ENCODE data around the gene FBXL7. TPM values are rescaled to one million over a fixed set of nuclear protein-coding genes. Genes with fewer than 3 reads are reported as not detected.

The FBXL7 gene
- total and polyA plus RNA-seq, 4 donors: 1.9 to 15.5 (median 6.6) TPM

DNA sequence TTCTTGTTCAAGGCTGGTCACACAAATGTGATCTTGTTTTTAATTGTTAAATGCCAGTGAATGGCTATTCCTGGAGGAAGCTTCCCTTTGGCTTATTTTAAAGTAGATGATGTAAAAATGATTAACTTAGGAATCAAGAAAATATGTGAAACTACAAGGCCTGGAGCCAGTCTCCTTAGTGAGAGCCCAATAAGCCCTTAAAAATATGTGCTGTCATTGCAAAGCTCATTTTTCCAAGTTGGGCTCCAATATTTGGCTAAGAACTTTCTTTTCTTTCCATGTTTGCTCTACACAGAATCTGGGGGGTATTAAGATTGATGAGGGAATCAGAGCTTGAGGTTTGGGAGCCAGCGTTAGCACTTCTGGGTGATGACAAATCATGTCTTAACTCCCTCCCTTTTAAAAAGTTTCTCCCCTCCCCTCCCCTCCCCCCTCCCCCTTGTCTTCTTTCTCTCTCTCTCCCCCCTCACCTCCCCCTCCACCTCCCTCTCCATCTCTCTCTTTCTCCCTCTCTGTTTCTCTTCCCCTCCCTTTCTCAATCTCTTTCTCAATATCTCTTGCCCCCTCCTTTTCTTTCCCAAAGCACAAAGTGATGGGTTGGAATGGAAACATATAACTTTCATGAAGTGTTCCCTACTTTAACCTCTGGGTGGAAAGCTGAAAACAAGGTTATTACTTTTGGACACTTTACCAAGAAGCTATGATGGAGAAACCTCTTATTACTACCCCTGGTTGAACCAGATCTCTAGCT, 86.0 kb downstream of the FBXL7 start:
- Histone ChIP-seq H3K4me1 (ENCODE audit: control insufficient read depth in 5 of 5, insufficient read depth in 5 of 5, low read length in 5 of 5) (peaks cover 0 to 10% (median 0%) of the 10 kb centered on the region in 5 donors), H3K27me3 (ENCODE audit: control insufficient read depth in 3 of 3, insufficient read depth in 3 of 3, low read length in 2 of 3) (no peaks in the 10 kb centered on the region), H3K9ac (ENCODE audit: insufficient read depth in 1 of 2, low read length in 2 of 2) (no peak overlapping the region), H3K27ac (ENCODE audit: low read depth in 1 of 2, low read length in 1 of 2) (no peak overlapping the region), H3K36me3 (ENCODE audit: control insufficient read depth in 4 of 4, insufficient read depth in 4 of 4, low read length in 4 of 4) (peaks cover 0 to 9% (median 0%) of the 10 kb centered on the region in 4 donors), H3K9me3 (ENCODE audit: control insufficient read depth in 4 of 4, insufficient read depth in 3 of 4, low read length in 3 of 4) (peaks cover 0 to 4% (median 0%) of the 10 kb centered on the region in 4 donors), H3K4me3 (no peak overlapping the region)
- DNase-seq: peak in 2 of 3 donors; percentile 38 to 72
- no peak for ATAC-seq (ENCODE audit: insufficient read depth, low FRiP score)
- TF ChIP-seq, protein P1, sequence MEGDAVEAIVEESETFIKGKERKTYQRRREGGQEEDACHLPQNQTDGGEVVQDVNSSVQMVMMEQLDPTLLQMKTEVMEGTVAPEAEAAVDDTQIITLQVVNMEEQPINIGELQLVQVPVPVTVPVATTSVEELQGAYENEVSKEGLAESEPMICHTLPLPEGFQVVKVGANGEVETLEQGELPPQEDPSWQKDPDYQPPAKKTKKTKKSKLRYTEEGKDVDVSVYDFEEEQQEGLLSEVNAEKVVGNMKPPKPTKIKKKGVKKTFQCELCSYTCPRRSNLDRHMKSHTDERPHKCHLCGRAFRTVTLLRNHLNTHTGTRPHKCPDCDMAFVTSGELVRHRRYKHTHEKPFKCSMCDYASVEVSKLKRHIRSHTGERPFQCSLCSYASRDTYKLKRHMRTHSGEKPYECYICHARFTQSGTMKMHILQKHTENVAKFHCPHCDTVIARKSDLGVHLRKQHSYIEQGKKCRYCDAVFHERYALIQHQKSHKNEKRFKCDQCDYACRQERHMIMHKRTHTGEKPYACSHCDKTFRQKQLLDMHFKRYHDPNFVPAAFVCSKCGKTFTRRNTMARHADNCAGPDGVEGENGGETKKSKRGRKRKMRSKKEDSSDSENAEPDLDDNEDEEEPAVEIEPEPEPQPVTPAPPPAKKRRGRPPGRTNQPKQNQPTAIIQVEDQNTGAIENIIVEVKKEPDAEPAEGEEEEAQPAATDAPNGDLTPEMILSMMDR (IDR thresholded peaks at IDR 0.05; ENCODE audit: control extremely low read depth, extremely low read depth): no peak
- WGBS, 2 donors: 76 to 86% methylated on average over 1 of the region's 1 CpG

DNA sequence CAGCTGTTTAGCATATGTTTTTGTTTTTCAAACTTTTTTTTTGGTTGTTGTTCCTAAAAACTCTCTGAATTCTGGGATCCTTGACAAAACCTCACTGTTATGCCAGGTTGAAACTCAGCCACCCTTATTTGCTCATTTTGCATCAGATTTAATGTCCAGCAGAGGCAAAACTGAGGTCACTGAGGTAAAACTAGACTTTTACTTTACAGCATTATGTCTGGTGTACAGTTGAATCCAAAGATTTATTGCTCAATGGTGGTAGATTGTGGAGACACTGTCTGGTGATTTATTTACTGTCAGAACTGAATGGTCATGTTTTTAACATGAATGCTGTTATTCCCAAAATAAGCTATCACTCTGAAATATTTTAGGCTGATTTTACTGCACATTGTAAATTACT, 87.9 kb downstream of the FBXL7 start:
- no peak for ATAC-seq (ENCODE audit: insufficient read depth, low FRiP score)
- H3K4me3 ChIP-seq: no peak overlapping the region
- TF ChIP-seq, protein P1 (IDR thresholded peaks at IDR 0.05; ENCODE audit: control extremely low read depth, extremely low read depth): no peak
- peaks cover 0 to 4% (median 0%) of the 10 kb centered on the region in 4 donors for H3K9me3 ChIP-seq (ENCODE audit: control insufficient read depth in 4 of 4, insufficient read depth in 3 of 4, low read length in 3 of 4)
- H3K4me1 ChIP-seq (ENCODE audit: control insufficient read depth in 5 of 5, insufficient read depth in 5 of 5, low read length in 5 of 5): peaks cover 0 to 14% (median 2%) of the 10 kb centered on the region in 5 donors
- H3K27me3 ChIP-seq (ENCODE audit: control insufficient read depth in 3 of 3, insufficient read depth in 3 of 3, low read length in 2 of 3): no peaks in the 10 kb centered on the region
- no peak for DNase-seq
- H3K9ac ChIP-seq (ENCODE audit: insufficient read depth in 1 of 2, low read length in 2 of 2): no peak overlapping the region
- H3K36me3 ChIP-seq (ENCODE audit: control insufficient read depth in 4 of 4, insufficient read depth in 4 of 4, low read length in 4 of 4): peaks cover 0 to 9% (median 0%) of the 10 kb centered on the region in 4 donors
- no peak overlapping the region for H3K27ac ChIP-seq (ENCODE audit: low read depth in 1 of 2, low read length in 1 of 2)

DNA sequence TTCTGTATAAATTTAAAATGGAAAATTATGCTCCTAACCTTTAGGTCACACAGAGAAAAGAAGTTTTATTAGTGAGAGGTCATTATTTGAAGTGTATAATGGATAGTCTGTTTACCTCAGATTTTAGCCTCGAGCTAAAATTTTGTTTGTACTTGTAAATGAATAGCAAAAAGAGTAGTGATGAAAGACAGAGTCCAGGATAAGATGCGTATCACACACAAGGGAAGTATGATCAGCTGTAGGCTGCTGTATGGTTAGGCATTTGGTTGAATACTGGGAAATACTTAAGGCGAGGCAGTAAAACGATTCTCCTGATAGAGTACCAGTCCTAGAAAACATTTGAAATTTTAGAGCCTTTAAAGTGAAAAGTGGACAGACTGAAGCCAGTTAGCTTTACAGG, 92.7 kb downstream of the FBXL7 start:
- Histone ChIP-seq H3K9me3 (ENCODE audit: control insufficient read depth in 4 of 4, insufficient read depth in 3 of 4, low read length in 3 of 4) (no peaks in the 10 kb centered on the region), H3K36me3 (ENCODE audit: control insufficient read depth in 4 of 4, insufficient read depth in 4 of 4, low read length in 4 of 4) (no peaks in the 10 kb centered on the region), H3K4me3 (no peak overlapping the region), H3K27me3 (ENCODE audit: control insufficient read depth in 3 of 3, insufficient read depth in 3 of 3, low read length in 2 of 3) (no peaks in the 10 kb centered on the region), H3K4me1 (ENCODE audit: control insufficient read depth in 5 of 5, insufficient read depth in 5 of 5, low read length in 5 of 5) (peaks cover 0 to 10% (median 0%) of the 10 kb centered on the region in 5 donors), H3K9ac (ENCODE audit: insufficient read depth in 1 of 2, low read length in 2 of 2) (no peak overlapping the region), H3K27ac (ENCODE audit: low read depth in 1 of 2, low read length in 1 of 2) (no peak overlapping the region)
- DNase-seq: no peak
- no peak for ATAC-seq (ENCODE audit: insufficient read depth, low FRiP score)
- TF ChIP-seq, protein P1 (IDR thresholded peaks at IDR 0.05; ENCODE audit: control extremely low read depth, extremely low read depth): no peak
- WGBS, 2 donors: 66 to 68% methylated on average over 4 of the region's 4 CpGs
